HepG2 (cell line): ENCODE measurements around the gene FAM228A. TPM values are rescaled to one million over a fixed set of nuclear protein-coding genes. Genes with fewer than 3 reads are reported as not detected.

Experiments used
- ATAC-seq: fragments of 200-7000 bp; cut with Tn5 transposase; 3 replicates; pipeline ENCODE4 v1.9.1; 2020; ENCODE audit warnings: mild to moderate bottlenecking, moderate library complexity
- BruUV-seq: library from RNA; stranded (reverse); fragments of 400-500 nt; replicated peaks from 2 replicates; lab custom pipeline; 2021; lab: Mats Ljungman, UMichigan
- CTCF ChIA-PET: fragments of 300-600 bp; formaldehyde crosslinking; extraction: SDS; loops from one replicate; lab custom pipeline; 2021; ENCODE audit warnings: low total read pairs, inconsistent platforms, low intra/inter-chr PET ratio; lab: Yijun Ruan, JAX
- POLR2A ChIA-PET: fragments of 350-600 bp; sonication (Branson Sonifier 250); formaldehyde crosslinking; loops from one replicate; lab custom pipeline; 2020; ENCODE audit warnings: antibody characterized with exemption, inconsistent platforms; lab: Yijun Ruan, JAX
- DNase-seq: peaks from one replicate; pipeline ENCODE4 v3.0.0-alpha.2; 2015; ENCODE audit warnings: low spot score
- FAIRE-seq: peaks from 3 replicates; lab custom pipeline; 2011; peaks lifted over from hg19 to GRCh38; lab: Jason Lieb, UNC
- H2AFZ ChIP-seq: one replicate; pipeline ENCODE4 v1.6.1; 2011; ENCODE audit warnings: low read length, inconsistent platforms
- H3K27ac ChIP-seq: fragments of 300-600 bp; 3 replicates; pipeline ENCODE4 v1.8.0; 2011; ENCODE audit warnings: mixed run types, mild to moderate bottlenecking, mixed read lengths, low read length, inconsistent platforms; ENCODE audit not compliant: insufficient read depth; ENCODE audit errors: extremely low read length
- H3K27me3 ChIP-seq, 2 experiments: fragments of 200-600 bp in 1 of 2; 2 replicates in 1 of 2; 3 replicates in 1 of 2; pipeline versions ENCODE4 v1.6.0 to v1.8.0; 2011; ENCODE audit warnings: low read length in 2 of 2, mild to moderate bottlenecking in 2 of 2, moderate library complexity in 2 of 2, inconsistent platforms in 1 of 2; ENCODE audit not compliant: insufficient read depth in 2 of 2, control insufficient read depth in 1 of 2
- H3K36me3 ChIP-seq, 2 experiments: fragments of 200-600 bp in 1 of 2; replicated peaks in 1 of 2; 2 replicates in 1 of 2; 3 replicates in 1 of 2; pipeline versions ENCODE4 v1.5.1 to v1.8.0; 2011; ENCODE audit warnings: low read length in 2 of 2, inconsistent platforms in 1 of 2; ENCODE audit not compliant: insufficient read depth in 2 of 2, control insufficient read depth in 1 of 2
- H3K4me1 ChIP-seq: 2 replicates; pipeline ENCODE4 v1.5.1; 2012; ENCODE audit warnings: low read length, inconsistent platforms; ENCODE audit not compliant: insufficient read depth
- H3K4me2 ChIP-seq: 2 replicates; pipeline ENCODE4 v1.6.0; 2011; ENCODE audit warnings: low read depth, low read length, inconsistent platforms
- H3K4me3 ChIP-seq, 3 experiments: fragments of 200-600 bp in 1 of 3; sonication (generic), shearing (Covaris generic) in 1 of 3; replicated peaks in 1 of 3; 2 replicates each; pipeline ENCODE4 v1.5.1; 2011 to 2016; ENCODE audit warnings: low read length in 3 of 3, inconsistent platforms in 2 of 3, low read depth in 2 of 3, mild to moderate bottlenecking in 2 of 3, control low read depth in 1 of 3, mixed read lengths in 1 of 3; ENCODE audit not compliant: insufficient read depth in 1 of 3
- H3K79me2 ChIP-seq: one replicate; pipeline ENCODE4 v1.6.1; 2011; ENCODE audit warnings: low read length, inconsistent platforms; ENCODE audit not compliant: insufficient read depth
- H3K9ac ChIP-seq: 2 replicates; pipeline ENCODE4 v1.6.0; 2011; ENCODE audit warnings: mild to moderate bottlenecking, low read depth, low read length, inconsistent platforms; ENCODE audit not compliant: insufficient read depth
- H3K9me3 ChIP-seq: 2 replicates; pipeline ENCODE4 v1.5.1; 2012; ENCODE audit warnings: mild to moderate bottlenecking, low read length
- H4K20me1 ChIP-seq: 2 replicates; pipeline ENCODE4 v1.6.0; 2011; ENCODE audit warnings: inconsistent platforms, mild to moderate bottlenecking, low read length, moderate library complexity; ENCODE audit not compliant: insufficient read depth
- HES4 ChIP-seq: sonication (generic); formaldehyde crosslinking; IDR thresholded peaks from 2 replicates; pipeline ENCODE4 v1.9.0; 2021; ENCODE audit warnings: mild to moderate bottlenecking, missing genetic modification reagents, borderline replicate concordance
- MTA3 ChIP-seq: sonication (generic); formaldehyde crosslinking; IDR thresholded peaks from 2 replicates; pipeline ENCODE4 v1.4.0; 2020; ENCODE audit warnings: missing genetic modification reagents
- NR2F6 ChIP-seq, 2 experiments: IDR thresholded peaks; 2 replicates each; pipeline ENCODE4 v1.6.1; 2016; ENCODE audit warnings: antibody characterized with exemption in 1 of 2, mild to moderate bottlenecking in 1 of 2
- SMC3 ChIP-seq: IDR thresholded peaks from 2 replicates; pipeline ENCODE4 v1.6.1; 2011; ENCODE audit warnings: low read length, improper control_type of control experiment
- SRSF1 ChIP-seq: fragments of 200-400 bp; formaldehyde crosslinking; optimal IDR thresholded peaks from 2 replicates; pipeline ENCODE3; 2017; ENCODE audit warnings: mild to moderate bottlenecking, low read depth, low read length, moderate library complexity
- ZNF121 ChIP-seq: sonication (generic); formaldehyde crosslinking; IDR thresholded peaks from 2 replicates; pipeline ENCODE4 v1.5.0; 2020; ENCODE audit warnings: mild to moderate bottlenecking, missing genetic modification reagents
- ZNF296 ChIP-seq: sonication (generic); formaldehyde crosslinking; conservative IDR thresholded peaks from 2 replicates; pipeline ENCODE4 v1.5.0; 2020; ENCODE audit warnings: mild to moderate bottlenecking, missing genetic modification reagents
- ZNF3 ChIP-seq: IDR thresholded peaks from 2 replicates; pipeline ENCODE4 v1.7.0; 2017; ENCODE audit warnings: inconsistent platforms
- ZNF781 ChIP-seq: sonication (generic); formaldehyde crosslinking; IDR thresholded peaks from 2 replicates; pipeline ENCODE4 v1.5.1; 2020; ENCODE audit warnings: borderline replicate concordance, mild to moderate bottlenecking, missing genetic modification reagents; ENCODE audit errors: not compliant biosample characterization
- ZNF839 ChIP-seq: sonication (generic); formaldehyde crosslinking; IDR thresholded peaks from 2 replicates; pipeline ENCODE4 v1.4.0; 2020; ENCODE audit warnings: missing genetic modification reagents, mild to moderate bottlenecking, borderline replicate concordance
- WGBS: methylation state at CpG from one replicate; pipeline ENCODE4 v1.1.6; 2017; ENCODE audit warnings: low lambda C conversion rate; 5-methylcytosine and 5-hydroxymethylcytosine counted together
- in situ Hi-C: cut with HindIII; loops from 2 replicates; pipeline ENCODE4 v1.10.0; 2017; ENCODE audit warnings: low pct_unique_long_range_greater_than_20kb; ENCODE audit not compliant: extremely low pct_ligation_motif_present
- intact Hi-C: fragments of 100-400 bp; cut with micrococcal nuclease; formaldehyde crosslinking; loops from one replicate; pipeline ENCODE4 v1.10.0; 2022; ENCODE audit not compliant: unreplicated experiment
- polyA plus RNA-seq, 8 experiments: library from polyadenylated mRNA; depleted of rRNA in 3 of 8; stranded (reverse) in 7 of 8; unstranded in 1 of 8; fragments of >200 nt; fragmentation: Illumina TruSeq in 4 of 8; extraction: Trizol in 4 of 8; gene quantifications; 2 replicates each; pipeline versions ENCODE4 v1.2.1 to v1.2.3, GENCODE V29; 2011 to 2016; ENCODE audit warnings: low read depth in 4 of 8, missing spikeins in 1 of 8, mixed read lengths in 1 of 8; ENCODE audit not compliant: insufficient read depth in 1 of 8
- total RNA-seq, 5 experiments: library from RNA; depleted of rRNA; stranded (reverse); fragments of >200 nt; fragmentation: Illumina TruSeq; extraction: Trizol; gene quantifications; 2 replicates each; pipeline ENCODE4 v1.2.3, GENCODE V29; 2016; ENCODE audit warnings: low read depth in 1 of 5
- TF ChIP-seq, protein P1 (sequence below): sonication (generic); formaldehyde crosslinking; IDR thresholded peaks from 2 replicates; pipeline ENCODE4 v1.4.0; 2020; ENCODE audit warnings: missing genetic modification reagents
- TF ChIP-seq, protein P2 (sequence below), 2 experiments: sonication (generic) in 1 of 2; formaldehyde crosslinking in 1 of 2; IDR thresholded peaks; 2 replicates each; pipeline versions ENCODE4 v1.4.0 to v1.6.1; 2016 to 2020; ENCODE audit warnings: borderline replicate concordance in 1 of 2, low read depth in 1 of 2, mild to moderate bottlenecking in 1 of 2, missing genetic modification reagents in 1 of 2
- TF ChIP-seq, protein P3 (sequence below): sonication (generic); formaldehyde crosslinking; IDR thresholded peaks from 2 replicates; pipeline ENCODE4 v1.4.0; 2020; ENCODE audit warnings: missing genetic modification reagents, borderline replicate concordance
- TF ChIP-seq, protein P4 (sequence below): sonication (generic); formaldehyde crosslinking; IDR thresholded peaks from 2 replicates; pipeline ENCODE4 v1.8.1; 2023; ENCODE audit warnings: mild to moderate bottlenecking, missing genetic modification reagents, borderline replicate concordance

Gene FAM228A
- total and polyA plus RNA-seq, 2 of the 13 experiments (the other 11 are each of a cell fraction or from before 2014, with no cell fraction given): not detected

DNA sequence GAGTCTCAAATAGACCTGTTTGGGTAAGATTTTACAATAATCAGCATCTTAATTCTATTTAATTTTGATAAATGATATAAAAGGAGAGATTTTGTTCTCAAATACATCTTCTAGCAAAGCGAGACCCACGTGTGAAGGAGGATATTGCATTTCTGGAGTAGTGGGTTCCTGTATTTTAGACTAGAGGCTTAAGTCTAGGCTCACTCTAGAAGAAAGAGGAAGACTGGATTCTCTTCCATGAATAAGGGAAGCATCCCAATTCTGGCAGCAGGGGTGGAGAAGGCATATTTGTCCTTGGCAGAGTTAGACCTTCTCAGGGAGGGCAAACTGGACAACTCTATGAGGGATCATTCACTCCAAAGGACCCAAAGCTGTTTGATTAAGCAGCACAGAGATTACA, 11.3 kb upstream of the FAM228A start:
- peaks cover 5% of the 10 kb centered on the region; the same call in 1 of the 2 replicates for H3K4me1 ChIP-seq
- H4K20me1 ChIP-seq: no peaks in the 10 kb centered on the region
- 8% methylated on average over 2 of the region's 2 CpGs for WGBS
- H3K27me3 ChIP-seq: peaks cover 2 to 21% of the 10 kb centered on the region in 2 experiments; a peak in 3 of 5 replicates
- H3K79me2 ChIP-seq: no peaks in the 10 kb centered on the region
- TF ChIP-seq, protein P1, sequence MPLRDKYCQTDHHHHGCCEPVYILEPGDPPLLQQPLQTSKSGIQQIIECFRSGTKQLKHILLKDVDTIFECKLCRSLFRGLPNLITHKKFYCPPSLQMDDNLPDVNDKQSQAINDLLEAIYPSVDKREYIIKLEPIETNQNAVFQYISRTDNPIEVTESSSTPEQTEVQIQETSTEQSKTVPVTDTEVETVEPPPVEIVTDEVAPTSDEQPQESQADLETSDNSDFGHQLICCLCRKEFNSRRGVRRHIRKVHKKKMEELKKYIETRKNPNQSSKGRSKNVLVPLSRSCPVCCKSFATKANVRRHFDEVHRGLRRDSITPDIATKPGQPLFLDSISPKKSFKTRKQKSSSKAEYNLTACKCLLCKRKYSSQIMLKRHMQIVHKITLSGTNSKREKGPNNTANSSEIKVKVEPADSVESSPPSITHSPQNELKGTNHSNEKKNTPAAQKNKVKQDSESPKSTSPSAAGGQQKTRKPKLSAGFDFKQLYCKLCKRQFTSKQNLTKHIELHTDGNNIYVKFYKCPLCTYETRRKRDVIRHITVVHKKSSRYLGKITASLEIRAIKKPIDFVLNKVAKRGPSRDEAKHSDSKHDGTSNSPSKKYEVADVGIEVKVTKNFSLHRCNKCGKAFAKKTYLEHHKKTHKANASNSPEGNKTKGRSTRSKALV (CRISPR knock-in tag): no peak
- TF ChIP-seq ZNF839 (CRISPR knock-in tag) (no peak), ZNF121 (no peak), HES4 (CRISPR knock-in tag) (no peak), ZNF296 (CRISPR knock-in tag) (no peak), ZNF781 (CRISPR knock-in tag) (no peak), SMC3 (no peak), NR2F6 (IDR thresholded peaks at IDR 0.05) (no peak), NR2F6 (CRISPR knock-in tag; IDR thresholded peaks at IDR 0.05) (no peak), SRSF1 (no peak), MTA3 (CRISPR knock-in tag) (no peak), ZNF3 (CRISPR knock-in tag) (no peak)
- TF ChIP-seq, protein P2, sequence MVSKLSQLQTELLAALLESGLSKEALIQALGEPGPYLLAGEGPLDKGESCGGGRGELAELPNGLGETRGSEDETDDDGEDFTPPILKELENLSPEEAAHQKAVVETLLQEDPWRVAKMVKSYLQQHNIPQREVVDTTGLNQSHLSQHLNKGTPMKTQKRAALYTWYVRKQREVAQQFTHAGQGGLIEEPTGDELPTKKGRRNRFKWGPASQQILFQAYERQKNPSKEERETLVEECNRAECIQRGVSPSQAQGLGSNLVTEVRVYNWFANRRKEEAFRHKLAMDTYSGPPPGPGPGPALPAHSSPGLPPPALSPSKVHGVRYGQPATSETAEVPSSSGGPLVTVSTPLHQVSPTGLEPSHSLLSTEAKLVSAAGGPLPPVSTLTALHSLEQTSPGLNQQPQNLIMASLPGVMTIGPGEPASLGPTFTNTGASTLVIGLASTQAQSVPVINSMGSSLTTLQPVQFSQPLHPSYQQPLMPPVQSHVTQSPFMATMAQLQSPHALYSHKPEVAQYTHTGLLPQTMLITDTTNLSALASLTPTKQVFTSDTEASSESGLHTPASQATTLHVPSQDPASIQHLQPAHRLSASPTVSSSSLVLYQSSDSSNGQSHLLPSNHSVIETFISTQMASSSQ (IDR thresholded peaks at IDR 0.05; ENCODE audit: low read depth): no peak
- TF ChIP-seq, protein P2 (CRISPR knock-in tag; IDR thresholded peaks at IDR 0.05; ENCODE audit: borderline replicate concordance): no peak
- TF ChIP-seq, protein P3, sequence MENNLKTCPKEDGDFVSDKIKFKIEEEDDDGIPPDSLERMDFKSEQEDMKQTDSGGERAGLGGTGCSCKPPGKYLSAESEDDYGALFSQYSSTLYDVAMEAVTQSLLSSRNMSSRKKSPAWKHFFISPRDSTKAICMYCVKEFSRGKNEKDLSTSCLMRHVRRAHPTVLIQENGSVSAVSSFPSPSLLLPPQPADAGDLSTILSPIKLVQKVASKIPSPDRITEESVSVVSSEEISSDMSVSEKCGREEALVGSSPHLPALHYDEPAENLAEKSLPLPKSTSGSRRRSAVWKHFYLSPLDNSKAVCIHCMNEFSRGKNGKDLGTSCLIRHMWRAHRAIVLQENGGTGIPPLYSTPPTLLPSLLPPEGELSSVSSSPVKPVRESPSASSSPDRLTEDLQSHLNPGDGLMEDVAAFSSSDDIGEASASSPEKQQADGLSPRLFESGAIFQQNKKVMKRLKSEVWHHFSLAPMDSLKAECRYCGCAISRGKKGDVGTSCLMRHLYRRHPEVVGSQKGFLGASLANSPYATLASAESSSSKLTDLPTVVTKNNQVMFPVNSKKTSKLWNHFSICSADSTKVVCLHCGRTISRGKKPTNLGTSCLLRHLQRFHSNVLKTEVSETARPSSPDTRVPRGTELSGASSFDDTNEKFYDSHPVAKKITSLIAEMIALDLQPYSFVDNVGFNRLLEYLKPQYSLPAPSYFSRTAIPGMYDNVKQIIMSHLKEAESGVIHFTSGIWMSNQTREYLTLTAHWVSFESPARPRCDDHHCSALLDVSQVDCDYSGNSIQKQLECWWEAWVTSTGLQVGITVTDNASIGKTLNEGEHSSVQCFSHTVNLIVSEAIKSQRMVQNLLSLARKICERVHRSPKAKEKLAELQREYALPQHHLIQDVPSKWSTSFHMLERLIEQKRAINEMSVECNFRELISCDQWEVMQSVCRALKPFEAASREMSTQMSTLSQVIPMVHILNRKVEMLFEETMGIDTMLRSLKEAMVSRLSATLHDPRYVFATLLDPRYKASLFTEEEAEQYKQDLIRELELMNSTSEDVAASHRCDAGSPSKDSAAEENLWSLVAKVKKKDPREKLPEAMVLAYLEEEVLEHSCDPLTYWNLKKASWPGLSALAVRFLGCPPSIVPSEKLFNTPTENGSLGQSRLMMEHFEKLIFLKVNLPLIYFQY (CRISPR knock-in tag): no peak
- TF ChIP-seq, protein P4, sequence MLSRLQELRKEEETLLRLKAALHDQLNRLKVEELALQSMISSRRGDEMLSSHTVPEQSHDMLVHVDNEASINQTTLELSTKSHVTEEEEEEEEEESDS (CRISPR knock-in tag): no peak
- no peak overlapping the region for H3K27ac ChIP-seq
- in situ Hi-C loops: loop anchor here (10.0 kb wide), 3 partner anchors 79 to 339 kb away; partner anchors contain the start of gene TP53I3
- no peak for FAIRE-seq
- no peak overlapping the region for H3K9ac ChIP-seq
- no peak for ATAC-seq
- no peak overlapping the region for H2AFZ ChIP-seq
- no peaks in the 10 kb centered on the region for H3K36me3 ChIP-seq
- DNase-seq: no peak
- intact Hi-C loops: no loop called here
- no peaks in the 10 kb centered on the region for H3K9me3 ChIP-seq
- BruUV-seq: no TSS peak
- POLR2A ChIA-PET: interaction anchor here (2.1 kb wide), 1 partner anchor 79 kb away, joined by 11 read pairs; the partner anchor contains the start of gene TP53I3
- no peak overlapping the region for H3K4me3 ChIP-seq
- no peak overlapping the region for H3K4me2 ChIP-seq
- CTCF ChIA-PET: interaction anchor here (0.9 to 4.9 kb wide), 11 partner anchors 8 to 338 kb away, joined by 3 to 71 read pairs (median 10); partner anchors contain the start of genes ATAD2B, FAM228B, SF3B6 and TP53I3
